Ecto neural progenitor cell (in vitro differentiated cells): ENCODE results near the gene CTNNB1.
A peak's percentile ranks its signal among the peaks of the same experiment; 100 is the strongest.

Experiments used
- DNase-seq: peaks from one replicate; pipeline ENCODE4 v3.0.0-alpha.2; 2018; ENCODE audit warnings: low spot score

The CTNNB1 gene

GRCh38 chr3:41198950-41199865, at the start of gene CTNNB1:
Gene CTNNB1 (plus strand): TSS chr3:41199505. CDS start chr3:41224069, 24,564 bp downstream.
- peak; percentile 95 for DNase-seq

GRCh38 chr3:41155834-41156233, 43.5 kb upstream of the CTNNB1 start:
- DNase-seq = no peak

- DNase-seq = no peak
Measured at GRCh38 chr3:41158947-41159346, 40.4 kb upstream of the CTNNB1 start.

GRCh38 chr3:41159588-41160189, 39.6 kb upstream of the CTNNB1 start:
- no peak for DNase-seq

- no peak for DNase-seq
Measured at GRCh38 chr3:41162541-41162940, 36.8 kb upstream of the CTNNB1 start.

- DNase-seq = no peak
Measured at GRCh38 chr3:41163006-41163405, 36.3 kb upstream of the CTNNB1 start.

- no peak for DNase-seq
Measured at GRCh38 chr3:41163421-41163820, 35.9 kb upstream of the CTNNB1 start.

- no peak for DNase-seq
Measured at GRCh38 chr3:41164777-41165176, 34.5 kb upstream of the CTNNB1 start.

GRCh38 chr3:41167722-41168497, 31.4 kb upstream of the CTNNB1 start:
- DNase-seq = no peak

GRCh38 chr3:41169023-41169422, 30.3 kb upstream of the CTNNB1 start:
- DNase-seq = no peak

- no peak for DNase-seq
Measured at GRCh38 chr3:41173926-41174885, 25.1 kb upstream of the CTNNB1 start.

- no peak for DNase-seq
Measured at GRCh38 chr3:41175365-41175764, 23.9 kb upstream of the CTNNB1 start.

- DNase-seq = no peak
Measured at GRCh38 chr3:41176596-41176995, 22.7 kb upstream of the CTNNB1 start.

GRCh38 chr3:41178576-41178975, 20.7 kb upstream of the CTNNB1 start:
- DNase-seq = no peak

- DNase-seq = no peak
Measured at GRCh38 chr3:41180396-41180795, 18.9 kb upstream of the CTNNB1 start.

GRCh38 chr3:41182504-41183059, 16.7 kb upstream of the CTNNB1 start:
- no peak for DNase-seq

GRCh38 chr3:41184394-41184793, 14.9 kb upstream of the CTNNB1 start:
- no peak for DNase-seq

GRCh38 chr3:41186297-41186696, 13.0 kb upstream of the CTNNB1 start:
- DNase-seq = no peak

GRCh38 chr3:41188306-41188705, 11.0 kb upstream of the CTNNB1 start:
- no peak for DNase-seq

- DNase-seq = no peak
Measured at GRCh38 chr3:41190509-41191284, 8.6 kb upstream of the CTNNB1 start.
